ENCODE results near the gene ZNF503. TPM values are rescaled to one million over a fixed set of nuclear protein-coding genes. Genes with fewer than 3 reads are reported as not detected.

Gene ZNF503
- total RNA-seq, 1 donor from 2014 or later = 36.2 TPM

- intact Hi-C loops (cut with DNase I) = loop anchor here (5.0 to 10.0 kb wide), 2 partner anchors 103 to 640 kb away; no protein-coding TSS in a partner anchor
- H3K27me3 ChIP-seq = peaks cover 11% of the 10 kb centered on the region
- H3K36me3 ChIP-seq = peaks cover 8% of the 10 kb centered on the region
- H3K4me1 ChIP-seq = peaks cover 11% of the 10 kb centered on the region
- TF ChIP-seq CTCF (IDR thresholded peaks at IDR 0.05) = no peak
- H3K4me3 ChIP-seq = peak overlapping the region; percentile 81
- DNase-seq = no peak
- no peak for ATAC-seq
- H3K27ac ChIP-seq = peak overlapping the region; percentile 96
- H3K9me3 ChIP-seq = no peaks in the 10 kb centered on the region
Measured at GRCh38 chr10:75397496-75398199, 3.9 kb downstream of the ZNF503 start.

GRCh38 chr10:75396631-75397495 is 4.7 kb downstream of the ZNF503 start:
- H3K4me3 ChIP-seq = peak overlapping the region; percentile 81
- H3K36me3 ChIP-seq = peaks cover 8% of the 10 kb centered on the region
- no peak for TF ChIP-seq CTCF (IDR thresholded peaks at IDR 0.05)
- H3K4me1 ChIP-seq = peaks cover 11% of the 10 kb centered on the region
- intact Hi-C loops (cut with DNase I) = loop anchor here (5.0 to 10.0 kb wide), 2 partner anchors 102 to 640 kb away; no protein-coding TSS in a partner anchor
- H3K9me3 ChIP-seq = no peaks in the 10 kb centered on the region
- DNase-seq (peak; percentile 78), ATAC-seq (peak; percentile 0)
- H3K27ac ChIP-seq = peak overlapping the region; percentile 96
- H3K27me3 ChIP-seq = peaks cover 11% of the 10 kb centered on the region

GRCh38 chr10:75395932-75396630 is 5.5 kb downstream of the ZNF503 start:
- Histone ChIP-seq H3K27ac (peak overlapping the region; percentile 96), H3K4me1 (peaks cover 11% of the 10 kb centered on the region), H3K36me3 (peaks cover 8% of the 10 kb centered on the region), H3K4me3 (peak overlapping the region; percentile 81), H3K9me3 (no peaks in the 10 kb centered on the region), H3K27me3 (peaks cover 11% of the 10 kb centered on the region)
- TF ChIP-seq CTCF (IDR thresholded peaks at IDR 0.05) = no peak
- intact Hi-C loops (cut with DNase I) = loop anchor here (5.0 to 10.0 kb wide), 2 partner anchors 101 to 641 kb away; no protein-coding TSS in a partner anchor
- no peak for DNase-seq
- ATAC-seq = peak; percentile 1

GRCh38 chr10:75395066-75395931 is 6.3 kb downstream of the ZNF503 start:
- intact Hi-C loops (cut with DNase I) = loop anchor here (5.0 to 10.0 kb wide), 2 partner anchors 100 to 642 kb away; no protein-coding TSS in a partner anchor
- DNase-seq (peak; percentile 88), ATAC-seq (peak; percentile 73)
- peak; percentile 97 for TF ChIP-seq CTCF (IDR thresholded peaks at IDR 0.05)
- peaks cover 11% of the 10 kb centered on the region for H3K27me3 ChIP-seq
- H3K9me3 ChIP-seq = no peaks in the 10 kb centered on the region
- peak overlapping the region; percentile 96 for H3K27ac ChIP-seq
- peak overlapping the region; percentile 81 for H3K4me3 ChIP-seq
- H3K4me1 ChIP-seq = peaks cover 11% of the 10 kb centered on the region
- H3K36me3 ChIP-seq = peaks cover 8% of the 10 kb centered on the region
